KOPT-K1 (cell line): Measurements from ENCODE around the gene CAMSAP2.

ENCODE experiments used
- H3K27ac ChIP-seq: fragments of 200-600 bp; sonication (generic); 2 replicates; pipeline ENCODE4 v1.5.1; 2016; ENCODE audit warnings: antibody characterized with exemption, mild to moderate bottlenecking, low read depth, low read length; ENCODE audit not compliant: poor library complexity, severe bottlenecking
- H3K36me3 ChIP-seq: fragments of 200-600 bp; sonication (generic); 2 replicates; pipeline ENCODE4 v1.5.1; 2017; ENCODE audit warnings: antibody characterized with exemption, mild to moderate bottlenecking, low read length, moderate library complexity; ENCODE audit not compliant: insufficient read depth
- H3K9me3 ChIP-seq: fragments of 200-600 bp; sonication (generic); 2 replicates; pipeline ENCODE4 v1.5.1; 2017; ENCODE audit warnings: antibody characterized with exemption, low read length, mild to moderate bottlenecking; ENCODE audit not compliant: insufficient read depth, poor library complexity, severe bottlenecking

Gene CAMSAP2

GRCh38 chr1:200869376-200869752 lies 130.7 kb downstream of the CAMSAP2 start:
- no peaks in the 10 kb centered on the region for H3K9me3 ChIP-seq
- peak overlapping the region; percentile 36 for H3K27ac ChIP-seq
- no peaks in the 10 kb centered on the region for H3K36me3 ChIP-seq

GRCh38 chr1:200869753-200870391 lies 131.2 kb downstream of the CAMSAP2 start:
- Histone ChIP-seq H3K9me3 (no peaks in the 10 kb centered on the region), H3K27ac (peak overlapping the region; percentile 36), H3K36me3 (no peaks in the 10 kb centered on the region)

GRCh38 chr1:200872446-200873115 lies 133.9 kb downstream of the CAMSAP2 start, which contains the start of gene GPR25:
Gene GPR25 (plus strand): TSS chr1:200872981. CDS start chr1:200873038, 57 bp downstream.
- H3K27ac ChIP-seq = no peak within 1 kb of the TSS
- no peaks in the 10 kb centered on the region for H3K9me3 ChIP-seq
- H3K36me3 ChIP-seq = no peaks in the 10 kb centered on the region

- Histone ChIP-seq H3K27ac (no peak overlapping the region), H3K9me3 (no peaks in the 10 kb centered on the region), H3K36me3 (no peaks in the 10 kb centered on the region)
Observed at GRCh38 chr1:200873116-200873670, 134.5 kb downstream of the CAMSAP2 start.

GRCh38 chr1:200873671-200874397 lies 135.1 kb downstream of the CAMSAP2 start:
- Histone ChIP-seq H3K9me3 (no peaks in the 10 kb centered on the region), H3K27ac (no peak overlapping the region), H3K36me3 (no peaks in the 10 kb centered on the region)

- H3K36me3 ChIP-seq = no peaks in the 10 kb centered on the region
Observed at GRCh38 chr1:200874694-200875093, 136.0 kb downstream of the CAMSAP2 start.

GRCh38 chr1:200875416-200875815 lies 136.7 kb downstream of the CAMSAP2 start:
- H3K36me3 ChIP-seq = no peaks in the 10 kb centered on the region
- H3K27ac ChIP-seq = no peak overlapping the region
- no peaks in the 10 kb centered on the region for H3K9me3 ChIP-seq

More at GRCh38 chr1:200874694-200875093, 136.0 kb downstream of the CAMSAP2 start:
- no peak overlapping the region for H3K27ac ChIP-seq
- H3K9me3 ChIP-seq = no peaks in the 10 kb centered on the region

- H3K27ac ChIP-seq = no peak overlapping the region
- H3K36me3 ChIP-seq = no peaks in the 10 kb centered on the region
- no peaks in the 10 kb centered on the region for H3K9me3 ChIP-seq
Observed at GRCh38 chr1:200877010-200877409, 138.3 kb downstream of the CAMSAP2 start.

- peak overlapping the region; percentile 27 for H3K27ac ChIP-seq
- no peaks in the 10 kb centered on the region for H3K9me3 ChIP-seq
- H3K36me3 ChIP-seq = no peaks in the 10 kb centered on the region
Observed at GRCh38 chr1:200877839-200878551, 139.3 kb downstream of the CAMSAP2 start.

GRCh38 chr1:200880212-200880611 lies 141.5 kb downstream of the CAMSAP2 start:
- no peaks in the 10 kb centered on the region for H3K9me3 ChIP-seq
- H3K27ac ChIP-seq = peak overlapping the region; percentile 18
- H3K36me3 ChIP-seq = no peaks in the 10 kb centered on the region

- Histone ChIP-seq H3K27ac (no peak overlapping the region), H3K9me3 (no peaks in the 10 kb centered on the region), H3K36me3 (no peaks in the 10 kb centered on the region)
Observed at GRCh38 chr1:200883118-200883517, 144.4 kb downstream of the CAMSAP2 start.

- Histone ChIP-seq H3K27ac (peak overlapping the region; percentile 46), H3K36me3 (no peaks in the 10 kb centered on the region), H3K9me3 (no peaks in the 10 kb centered on the region)
Observed at GRCh38 chr1:200885623-200886402, 147.1 kb downstream of the CAMSAP2 start.

- Histone ChIP-seq H3K9me3 (no peaks in the 10 kb centered on the region), H3K36me3 (no peaks in the 10 kb centered on the region), H3K27ac (peak overlapping the region; percentile 87)
Observed at GRCh38 chr1:200886594-200886993, 147.9 kb downstream of the CAMSAP2 start.

- Histone ChIP-seq H3K36me3 (no peaks in the 10 kb centered on the region), H3K9me3 (no peaks in the 10 kb centered on the region), H3K27ac (peak overlapping the region; percentile 87)
Observed at GRCh38 chr1:200887036-200887435, 148.3 kb downstream of the CAMSAP2 start.
